RCC 7860 (cell line): ENCODE measurements around the gene SP7.

Experiments
- DNase-seq: peaks from one replicate; pipeline ENCODE4 v3.0.0-alpha.2; 2015; ENCODE audit warnings: low spot score
- FAIRE-seq: peaks from 2 replicates; lab custom pipeline; 2012; peaks lifted over from hg19 to GRCh38; lab: Jason Lieb, UNC

SP7 gene

DNA sequence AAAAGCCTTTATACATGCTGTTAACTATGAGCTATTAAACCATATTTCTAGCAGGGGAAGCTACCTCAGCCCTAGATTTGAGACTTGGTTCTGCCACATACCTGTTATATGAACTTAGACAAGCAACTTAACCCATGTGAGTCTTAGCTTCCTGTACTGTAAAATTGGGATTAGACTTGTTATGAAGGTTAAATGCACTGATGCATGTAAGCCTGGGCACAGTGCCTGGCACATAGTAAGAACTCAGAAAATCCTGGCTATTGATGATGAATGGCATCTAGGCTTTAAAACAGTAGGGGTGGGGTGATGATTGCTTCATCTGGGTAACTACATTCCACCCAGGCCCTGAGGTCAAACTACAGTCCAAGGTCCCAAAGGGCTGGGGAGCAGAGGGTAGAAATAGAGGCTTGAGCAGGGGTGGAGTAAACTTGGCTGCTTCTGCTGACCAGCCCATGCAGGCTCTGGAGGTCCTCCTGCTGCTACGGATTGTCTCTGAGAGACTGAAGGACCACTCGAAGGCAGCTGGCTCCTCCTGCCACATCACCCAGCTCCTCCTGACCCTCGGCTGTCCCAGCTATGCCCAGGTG lies 56.8 kb downstream of the SP7 start:
- FAIRE-seq (no peak), DNase-seq (no peak)

GRCh38 chr12:53277981-53278380 lies 58.2 kb downstream of the SP7 start:
- FAIRE-seq: no peak

More at GRCh38 chr12:53277981-53278380, 58.2 kb downstream of the SP7 start:
- DNase-seq: no peak
